ENCODE results near the gene PEX10.

Gene PEX10

DNA sequence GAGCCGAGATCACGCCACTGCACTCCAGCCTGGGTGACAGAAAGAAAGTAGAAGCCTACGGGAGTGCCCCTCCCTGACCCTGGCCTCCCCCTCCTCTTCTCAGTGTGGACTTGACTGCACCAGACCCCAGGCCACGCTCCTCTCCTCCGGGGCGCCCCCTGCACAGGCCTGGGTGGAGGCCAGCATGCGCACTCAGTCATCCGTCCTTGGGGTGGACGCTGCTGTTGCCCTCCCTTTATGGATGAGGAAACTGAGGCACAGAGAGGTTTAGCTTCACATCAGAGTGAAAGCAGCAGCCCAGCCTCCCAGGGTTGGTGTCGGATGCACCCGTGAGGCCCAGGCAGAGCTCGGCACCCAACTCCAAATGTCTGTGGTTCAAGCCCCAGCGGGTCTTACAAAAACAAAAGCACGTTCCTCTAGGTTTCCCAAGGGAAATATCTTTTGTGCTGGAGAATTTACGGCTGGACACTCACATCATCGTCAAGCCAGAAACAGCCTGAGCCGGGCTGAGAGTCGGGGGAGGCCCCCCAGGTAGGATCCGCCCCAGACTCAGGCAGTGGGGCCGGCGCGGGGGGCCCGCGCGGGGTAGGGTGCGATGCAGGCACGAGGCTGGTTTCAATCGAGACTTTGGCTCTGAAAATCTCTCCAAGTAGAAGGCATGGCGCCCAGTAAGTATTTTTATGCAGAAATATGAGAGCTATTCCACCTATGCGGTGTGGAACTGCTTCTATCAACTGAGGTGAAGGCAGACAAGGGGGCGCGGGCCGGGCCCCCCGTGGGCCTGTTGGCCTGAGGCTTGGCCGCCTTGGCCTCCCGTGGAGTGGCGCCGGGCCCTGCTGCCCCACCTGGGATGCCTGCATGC, 57.6 kb downstream of the PEX10 start:
- no peaks in the 10 kb centered on the region for H3K27me3 ChIP-seq (ENCODE audit: insufficient read depth, low read length, poor library complexity)
- H3K4me2 ChIP-seq (ENCODE audit: insufficient read depth, low read length): no peak overlapping the region
- no peak overlapping the region for H3K9ac ChIP-seq (ENCODE audit: low read depth, low read length)
- DNase-seq (no peak), ATAC-seq (ENCODE audit: insufficient read depth, low read depth) (no peak)
- no peak overlapping the region for H3K4me3 ChIP-seq (ENCODE audit: low read depth in 1 of 2, low read length in 2 of 2)
- H3K79me2 ChIP-seq (ENCODE audit: insufficient read depth, low read length): no peaks in the 10 kb centered on the region
- TF ChIP-seq, protein P1, sequence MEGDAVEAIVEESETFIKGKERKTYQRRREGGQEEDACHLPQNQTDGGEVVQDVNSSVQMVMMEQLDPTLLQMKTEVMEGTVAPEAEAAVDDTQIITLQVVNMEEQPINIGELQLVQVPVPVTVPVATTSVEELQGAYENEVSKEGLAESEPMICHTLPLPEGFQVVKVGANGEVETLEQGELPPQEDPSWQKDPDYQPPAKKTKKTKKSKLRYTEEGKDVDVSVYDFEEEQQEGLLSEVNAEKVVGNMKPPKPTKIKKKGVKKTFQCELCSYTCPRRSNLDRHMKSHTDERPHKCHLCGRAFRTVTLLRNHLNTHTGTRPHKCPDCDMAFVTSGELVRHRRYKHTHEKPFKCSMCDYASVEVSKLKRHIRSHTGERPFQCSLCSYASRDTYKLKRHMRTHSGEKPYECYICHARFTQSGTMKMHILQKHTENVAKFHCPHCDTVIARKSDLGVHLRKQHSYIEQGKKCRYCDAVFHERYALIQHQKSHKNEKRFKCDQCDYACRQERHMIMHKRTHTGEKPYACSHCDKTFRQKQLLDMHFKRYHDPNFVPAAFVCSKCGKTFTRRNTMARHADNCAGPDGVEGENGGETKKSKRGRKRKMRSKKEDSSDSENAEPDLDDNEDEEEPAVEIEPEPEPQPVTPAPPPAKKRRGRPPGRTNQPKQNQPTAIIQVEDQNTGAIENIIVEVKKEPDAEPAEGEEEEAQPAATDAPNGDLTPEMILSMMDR (IDR thresholded peaks at IDR 0.05; ENCODE audit: borderline replicate concordance, extremely low read depth, low read length, poor library complexity, severe bottlenecking): no peak
- no peak for TF ChIP-seq EZH2 (IDR thresholded peaks at IDR 0.05; ENCODE audit: borderline replicate concordance, low read depth, low read length, severe bottlenecking)
- no peaks in the 10 kb centered on the region for H3K4me1 ChIP-seq (ENCODE audit: insufficient read depth, low read length)
- no peaks in the 10 kb centered on the region for H3K36me3 ChIP-seq (ENCODE audit: insufficient read depth, low read length)
- H3K27ac ChIP-seq (ENCODE audit: low read length): no peak overlapping the region
- no peaks in the 10 kb centered on the region for H3K9me3 ChIP-seq (ENCODE audit: insufficient read depth, low read length, severe bottlenecking)
- H4K20me1 ChIP-seq (ENCODE audit: insufficient read depth, low read length): no peaks in the 10 kb centered on the region; the same call in 1 of the 2 replicates
- no peak overlapping the region for H2AFZ ChIP-seq (ENCODE audit: low read depth, low read length)

Measured in DND-41 (cell line).